Stimulated activated memory B cell treated with anti-CD40 and anti-IgM and Interleukin-4, amounts not matched to agents 10 μg/mL and 1 μg/mL and 100 μg/mL, for 72 hours (primary cell): ENCODE results near the gene LCN6.
"Not testable (repeated sequence)": the region's sequence is repeated elsewhere in the genome, so short reads cannot be mapped to it uniquely, and the experiment has no call there.

Experiments used
- ATAC-seq: fragments of 150-1000 bp; cut with Tn5 transposase; 2 replicates; pipeline ENCODE4 v1.10.0; 2021
- H3K27ac Mint-ChIP-seq: one replicate; pipeline ENCODE4 v1.8.0; 2022; ENCODE audit warnings: mild to moderate bottlenecking, mixed read lengths
- H3K27me3 Mint-ChIP-seq: one replicate; pipeline ENCODE4 v1.8.0; 2022; ENCODE audit warnings: mixed read lengths
- H3K36me3 Mint-ChIP-seq: one replicate; pipeline ENCODE4 v1.8.0; 2022; ENCODE audit warnings: mixed read lengths
- H3K4me1 Mint-ChIP-seq: one replicate; pipeline ENCODE4 v1.8.0; 2022; ENCODE audit warnings: mixed read lengths
- H3K4me3 Mint-ChIP-seq: one replicate; pipeline ENCODE4 v1.8.0; 2022; ENCODE audit warnings: mild to moderate bottlenecking, moderate library complexity, mixed read lengths
- H3K9me3 Mint-ChIP-seq: one replicate; pipeline ENCODE4 v1.8.0; 2022; ENCODE audit warnings: mixed read lengths

Gene LCN6

GRCh38 chr9:136720898-136721338 is 27.4 kb downstream of the LCN6 start:
- Mint-ChIP-seq H3K27me3 (peaks cover 11% of the 10 kb centered on the region), H3K4me1 (peaks cover 60% of the 10 kb centered on the region), H3K27ac (peak overlapping the region; percentile 74), H3K4me3 (no peak overlapping the region), H3K9me3 (no peaks in the 10 kb centered on the region), H3K36me3 (peaks cover 32% of the 10 kb centered on the region)
- no peak for ATAC-seq

GRCh38 chr9:136720251-136720897 is 28.0 kb downstream of the LCN6 start:
- Mint-ChIP-seq H3K27ac (peak overlapping the region; percentile 74), H3K4me1 (peaks cover 56% of the 10 kb centered on the region), H3K9me3 (no peaks in the 10 kb centered on the region), H3K27me3 (peaks cover 16% of the 10 kb centered on the region), H3K36me3 (peaks cover 27% of the 10 kb centered on the region), H3K4me3 (no peak overlapping the region)
- no peak for ATAC-seq

GRCh38 chr9:136719195-136719880 is 29.0 kb downstream of the LCN6 start:
- no peaks in the 10 kb centered on the region for H3K9me3 Mint-ChIP-seq
- H3K27me3 Mint-ChIP-seq = peaks cover 22% of the 10 kb centered on the region
- H3K4me3 Mint-ChIP-seq = no peak overlapping the region
- peak; percentile 48 for ATAC-seq
- peak overlapping the region; percentile 58 for H3K27ac Mint-ChIP-seq
- H3K4me1 Mint-ChIP-seq = peaks cover 54% of the 10 kb centered on the region
- H3K36me3 Mint-ChIP-seq = peaks cover 20% of the 10 kb centered on the region

GRCh38 chr9:136718345-136719194 is 29.8 kb downstream of the LCN6 start:
- Mint-ChIP-seq H3K36me3 (peaks cover 12% of the 10 kb centered on the region), H3K4me1 (peaks cover 54% of the 10 kb centered on the region), H3K4me3 (no peak overlapping the region), H3K27ac (peak overlapping the region; percentile 58), H3K27me3 (peaks cover 30% of the 10 kb centered on the region), H3K9me3 (no peaks in the 10 kb centered on the region)
- ATAC-seq = peak; percentile 3

- Mint-ChIP-seq H3K27me3 (peaks cover 37% of the 10 kb centered on the region), H3K4me1 (peaks cover 51% of the 10 kb centered on the region), H3K9me3 (no peaks in the 10 kb centered on the region), H3K36me3 (peaks cover 6% of the 10 kb centered on the region), H3K27ac (no peak overlapping the region), H3K4me3 (no peak overlapping the region)
- no peak for ATAC-seq
Measured at GRCh38 chr9:136717399-136717798, 30.9 kb downstream of the LCN6 start.

- Mint-ChIP-seq H3K9me3 (no peaks in the 10 kb centered on the region), H3K4me1 (peaks cover 41% of the 10 kb centered on the region), H3K36me3 (no peaks in the 10 kb centered on the region), H3K27me3 (peaks cover 58% of the 10 kb centered on the region), H3K27ac (no peak overlapping the region), H3K4me3 (no peak overlapping the region)
- ATAC-seq = no peak
Measured at GRCh38 chr9:136714893-136715274, 33.4 kb downstream of the LCN6 start.

- Mint-ChIP-seq H3K36me3 (no peaks in the 10 kb centered on the region), H3K27me3 (peaks cover 64% of the 10 kb centered on the region), H3K4me1 (peaks cover 35% of the 10 kb centered on the region), H3K27ac (no peak overlapping the region), H3K4me3 (no peak overlapping the region), H3K9me3 (no peaks in the 10 kb centered on the region)
- no peak for ATAC-seq
Measured at GRCh38 chr9:136714096-136714892, 34.0 kb downstream of the LCN6 start.

GRCh38 chr9:136713550-136713949 is 34.8 kb downstream of the LCN6 start:
- no peaks in the 10 kb centered on the region for H3K36me3 Mint-ChIP-seq
- peaks cover 64% of the 10 kb centered on the region for H3K27me3 Mint-ChIP-seq
- ATAC-seq = no peak
- H3K4me3 Mint-ChIP-seq = peak overlapping the region; percentile 36
- no peak overlapping the region for H3K27ac Mint-ChIP-seq
- H3K9me3 Mint-ChIP-seq = no peaks in the 10 kb centered on the region
- H3K4me1 Mint-ChIP-seq = peaks cover 27% of the 10 kb centered on the region

GRCh38 chr9:136712690-136713544 is 35.4 kb downstream of the LCN6 start:
- Mint-ChIP-seq H3K36me3 (no peaks in the 10 kb centered on the region), H3K4me3 (peak overlapping the region; percentile 36), H3K4me1 (peaks cover 24% of the 10 kb centered on the region), H3K27me3 (peaks cover 64% of the 10 kb centered on the region), H3K27ac (no peak overlapping the region), H3K9me3 (no peaks in the 10 kb centered on the region)
- ATAC-seq = no peak

GRCh38 chr9:136711751-136712689 is 36.3 kb downstream of the LCN6 start, which contains the start of gene DIPK1B:
DIPK1B (plus strand) TSS chr9:136712572; CDS start chr9:136712666, 94 bp downstream.
- Mint-ChIP-seq H3K36me3 (no peaks in the 10 kb centered on the region), H3K4me3 (peak within 1 kb of the TSS; percentile 57), H3K9me3 (no peaks in the 10 kb centered on the region), H3K27me3 (peaks cover 64% of the 10 kb centered on the region), H3K27ac (no peak within 1 kb of the TSS), H3K4me1 (peaks cover 24% of the 10 kb centered on the region)
- no peak for ATAC-seq

- not testable (repeated sequence) for H3K36me3 Mint-ChIP-seq, H3K27ac Mint-ChIP-seq, H3K9me3 Mint-ChIP-seq, ATAC-seq
- Mint-ChIP-seq H3K27me3 (peaks cover 57% of the 10 kb centered on the region), H3K4me1 (peaks cover 24% of the 10 kb centered on the region), H3K4me3 (peak overlapping the region; percentile 52)
Measured at GRCh38 chr9:136711219-136711648, 37.1 kb downstream of the LCN6 start.

GRCh38 chr9:136710543-136710942 is 37.8 kb downstream of the LCN6 start:
- no peaks in the 10 kb centered on the region for H3K9me3 Mint-ChIP-seq
- no peak overlapping the region for H3K27ac Mint-ChIP-seq
- no peak for ATAC-seq
- H3K27me3 Mint-ChIP-seq = peaks cover 50% of the 10 kb centered on the region
- no peaks in the 10 kb centered on the region for H3K36me3 Mint-ChIP-seq
- no peak overlapping the region for H3K4me3 Mint-ChIP-seq
- peaks cover 24% of the 10 kb centered on the region for H3K4me1 Mint-ChIP-seq

- Mint-ChIP-seq H3K4me1 (peaks cover 21% of the 10 kb centered on the region), H3K36me3 (no peaks in the 10 kb centered on the region), H3K27me3 (peaks cover 44% of the 10 kb centered on the region), H3K9me3 (no peaks in the 10 kb centered on the region), H3K27ac (no peak overlapping the region), H3K4me3 (no peak overlapping the region)
- no peak for ATAC-seq
Measured at GRCh38 chr9:136709454-136710109, 38.7 kb downstream of the LCN6 start.
